GM12878 (cell line): ENCODE measurements around the gene OTOGL. TPM values are rescaled to one million over a fixed set of nuclear protein-coding genes. Genes with fewer than 3 reads are reported as not detected.

Source experiments
- ATAC-seq: fragments of 200-7000 bp; cut with Tn5 transposase; 3 replicates; pipeline ENCODE4 v1.9.1; 2020; ENCODE audit warnings: mild to moderate bottlenecking, moderate library complexity
- BruUV-seq: library from RNA; stranded (reverse); fragments of 400-500 nt; replicated peaks from 2 replicates; lab custom pipeline; 2021; lab: Mats Ljungman, UMichigan
- CTCF ChIA-PET: fragments of 300-600 bp; sonication (Branson Sonifier 250); formaldehyde crosslinking; extraction: SDS; loops from one replicate; lab custom pipeline; 2021; ENCODE audit warnings: inconsistent platforms; lab: Yijun Ruan, JAX
- POLR2A ChIA-PET: fragments of 350-600 bp; formaldehyde crosslinking; extraction: SDS; loops from one replicate; lab custom pipeline; 2021; ENCODE audit warnings: inconsistent platforms; lab: Charles Lee
- RAD21 ChIA-PET: fragments of 300-600 bp; sonication (Branson Sonifier 250); formaldehyde crosslinking; loops from one replicate; lab custom pipeline; 2023; ENCODE audit warnings: antibody characterized with exemption; ENCODE audit not compliant: unreplicated experiment; lab: Charles Lee
- SMC1A ChIA-PET: fragments of 300-600 bp; sonication (Branson Sonifier 250); formaldehyde crosslinking; loops from one replicate; lab custom pipeline; 2023; ENCODE audit not compliant: unreplicated experiment, uncharacterized antibody; lab: Charles Lee
- DNase-seq: peaks from one replicate; pipeline ENCODE4 v3.0.0-alpha.2; 2011; ENCODE audit warnings: low read depth, low spot score
- FAIRE-seq: peaks from 3 replicates; lab custom pipeline; 2011; peaks lifted over from hg19 to GRCh38; lab: Jason Lieb, UNC
- H2AFZ ChIP-seq: 2 replicates; pipeline ENCODE4 v1.6.0; 2011; ENCODE audit warnings: low read depth, low read length, control low read depth; ENCODE audit not compliant: control insufficient read depth
- H3K27ac ChIP-seq: 2 replicates; pipeline ENCODE4 v1.5.1; 2011; ENCODE audit warnings: control low read depth; ENCODE audit not compliant: control insufficient read depth, insufficient read depth
- H3K27me3 ChIP-seq, 2 experiments: replicated peaks in 1 of 2; 2 replicates each; pipeline versions ENCODE4 v1.6.0 to v1.6.1; 2011; ENCODE audit warnings: low read length in 1 of 2; ENCODE audit not compliant: control insufficient read depth in 2 of 2, insufficient read depth in 2 of 2
- H3K36me3 ChIP-seq, 2 experiments: 2 replicates each; pipeline ENCODE4 v1.5.1; 2011; ENCODE audit warnings: low read length in 1 of 2; ENCODE audit not compliant: control insufficient read depth in 2 of 2, insufficient read depth in 2 of 2
- H3K4me1 ChIP-seq: 2 replicates; pipeline ENCODE4 v1.6.1; 2011; ENCODE audit warnings: mild to moderate bottlenecking, low read length, moderate library complexity, mixed read lengths; ENCODE audit not compliant: control insufficient read depth, insufficient read depth
- H3K4me2 ChIP-seq: 2 replicates; pipeline ENCODE4 v1.6.0; 2011; ENCODE audit warnings: control low read depth; ENCODE audit not compliant: control insufficient read depth, insufficient read depth
- H3K4me3 ChIP-seq: fragments of 200-600 bp; sonication (generic); 2 replicates; pipeline ENCODE4 v1.5.1; 2016
- H3K79me2 ChIP-seq: 2 replicates; pipeline ENCODE4 v1.6.0; 2011; ENCODE audit warnings: low read length; ENCODE audit not compliant: control insufficient read depth, insufficient read depth
- H3K9ac ChIP-seq: 2 replicates; pipeline ENCODE4 v1.8.0; 2011; ENCODE audit warnings: low read length, control low read depth, mixed read lengths; ENCODE audit not compliant: control insufficient read depth, insufficient read depth
- H3K9me3 ChIP-seq: replicated peaks from 3 replicates; pipeline ENCODE4 v1.5.1; 2011; ENCODE audit warnings: mild to moderate bottlenecking, low read length; ENCODE audit not compliant: control insufficient read depth, insufficient read depth
- H4K20me1 ChIP-seq: 2 replicates; pipeline ENCODE4 v1.6.0; 2011; ENCODE audit not compliant: control insufficient read depth, insufficient read depth
- ATF7 ChIP-seq: fragments of 450-650 bp; IDR thresholded peaks from 2 replicates; pipeline ENCODE4 v1.6.1; 2016; ENCODE audit warnings: low read depth, mild to moderate bottlenecking
- CHD1 ChIP-seq: IDR thresholded peaks from 2 replicates; pipeline ENCODE4 v1.6.1; 2012; ENCODE audit warnings: low read depth, low read length, improper control_type of control experiment
- E2F8 ChIP-seq: fragments of 450-650 bp; IDR thresholded peaks from 2 replicates; pipeline ENCODE4 v1.6.1; 2018; ENCODE audit warnings: mild to moderate bottlenecking, low read depth, moderate library complexity; ENCODE audit not compliant: partially characterized antibody
- EP300 ChIP-seq, 2 experiments: fragments of 150-350 bp in 1 of 2; IDR thresholded peaks; 2 replicates each; pipeline ENCODE4 v1.6.1; 2011 to 2012; ENCODE audit warnings: low read depth in 2 of 2, low read length in 2 of 2, borderline replicate concordance in 1 of 2, improper control_type of control experiment in 1 of 2, inconsistent platforms in 1 of 2; ENCODE audit not compliant: control insufficient read depth in 1 of 2
- FOS ChIP-seq: IDR thresholded peaks from 3 replicates; pipeline ENCODE4 v1.6.1; 2011; ENCODE audit warnings: borderline replicate concordance; ENCODE audit not compliant: insufficient read length; ENCODE audit errors: extremely low read depth
- FOXK2 ChIP-seq: fragments of 450-650 bp; IDR thresholded peaks from 2 replicates; pipeline ENCODE4 v1.6.1; 2017; ENCODE audit warnings: mild to moderate bottlenecking, moderate library complexity
- POLR2A ChIP-seq: IDR thresholded peaks from 2 replicates; pipeline ENCODE4 v1.6.1; 2011; ENCODE audit warnings: low read depth, mild to moderate bottlenecking, low read length
- POLR2AphosphoS2 ChIP-seq: IDR thresholded peaks from 2 replicates; pipeline ENCODE4 v1.6.1; 2011; ENCODE audit warnings: low read depth, mild to moderate bottlenecking, low read length, improper control_type of control experiment, moderate library complexity
- RB1 ChIP-seq: fragments of 450-650 bp; formaldehyde crosslinking; IDR thresholded peaks from 2 replicates; pipeline ENCODE4 v1.6.1; 2017; ENCODE audit warnings: mild to moderate bottlenecking, borderline replicate concordance
- SMARCA5 ChIP-seq: fragments of 450-650 bp; IDR thresholded peaks from 2 replicates; pipeline ENCODE4 v1.6.1; 2017; ENCODE audit warnings: mild to moderate bottlenecking
- ZNF24 ChIP-seq: fragments of 450-650 bp; IDR thresholded peaks from 2 replicates; pipeline ENCODE4 v1.6.1; 2017; ENCODE audit warnings: antibody characterized with exemption, mild to moderate bottlenecking
- ZNF274 ChIP-seq: IDR thresholded peaks from one replicate; pipeline ENCODE4 v1.8.0; 2011; ENCODE audit not compliant: insufficient read length, insufficient read depth
- ZNF384 ChIP-seq: IDR thresholded peaks from 2 replicates; pipeline ENCODE4 v1.6.1; 2012; ENCODE audit warnings: low read depth, mild to moderate bottlenecking, low read length, improper control_type of control experiment, borderline replicate concordance
- WGBS: methylation state at CpG from one replicate; pipeline ENCODE4 v1.1.6; 2016; ENCODE audit warnings: low lambda C conversion rate; ENCODE audit not compliant: insufficient replicate concordance, insufficient coverage; ENCODE audit errors: missing lambda C conversion rate; 5-methylcytosine and 5-hydroxymethylcytosine counted together
- in situ Hi-C: fragments of 300-500 bp; cut with MboI; formaldehyde crosslinking; loops from 9 replicates; pipeline ENCODE4 v1.14.3; 2018; ENCODE audit warnings: mixed read lengths
- intact Hi-C: fragments of 100-400 bp; cut with micrococcal nuclease; formaldehyde crosslinking; loops from one replicate; pipeline ENCODE4 v1.14.2; 2022; ENCODE audit not compliant: unreplicated experiment
- polyA plus RNA-seq, 11 experiments: library from polyadenylated mRNA; depleted of rRNA in 4 of 11; unstranded in 6 of 11; stranded (reverse) in 5 of 11; fragments of >200 nt; fragmentation: Nextera tagmentation in 4 of 11; fragmentation: Illumina TruSeq in 1 of 11; extraction: Ambion mirVana in 4 of 11; extraction: Trizol in 1 of 11; gene quantifications; 1 replicate in 1 of 11; 2 replicates in 10 of 11; pipeline versions ENCODE4 v1.2.1 to v1.2.3, GENCODE V29; 2011 to 2016; ENCODE audit warnings: inconsistent platforms in 2 of 11, missing spikeins in 2 of 11, low read depth in 1 of 11
- total RNA-seq, 4 experiments: library from RNA; depleted of rRNA in 3 of 4; stranded (reverse); fragments of >200 nt in 3 of 4; fragmentation: Illumina TruSeq in 1 of 4; extraction: Trizol in 1 of 4; gene quantifications; 2 replicates each; pipeline versions ENCODE4 v1.2.1 to v1.2.3, GENCODE V29; 2013 to 2021
- TF ChIP-seq, protein P1 (sequence below): IDR thresholded peaks from 2 replicates; pipeline ENCODE4 v1.6.1; 2012; ENCODE audit warnings: low read depth, low read length, improper control_type of control experiment

Gene OTOGL
- total and polyA plus RNA-seq, 10 of the 15 experiments (the other 5 are each of a cell fraction or from before 2014, with no cell fraction given), result 0.04 to 3.7 (median 0.27) TPM

- no peak overlapping the region for H3K27ac ChIP-seq
- 0% methylated on average over 3 of the region's 3 CpGs for WGBS
- H3K4me3 ChIP-seq, result no peak overlapping the region
- TF ChIP-seq FOS (no peak), E2F8 (no peak), EP300 (IDR thresholded peaks at IDR 0.05; ENCODE audit: borderline replicate concordance in 1 of 2, control insufficient read depth in 1 of 2, low read depth in 2 of 2, low read length in 2 of 2) (no peak), FOXK2 (no peak), SMARCA5 (no peak), CHD1 (no peak), ATF7 (no peak), POLR2AphosphoS2 (no peak), ZNF24 (no peak), ZNF384 (no peak), RB1 (no peak), ZNF274 (no peak), POLR2A (no peak)
- TF ChIP-seq, protein P1, sequence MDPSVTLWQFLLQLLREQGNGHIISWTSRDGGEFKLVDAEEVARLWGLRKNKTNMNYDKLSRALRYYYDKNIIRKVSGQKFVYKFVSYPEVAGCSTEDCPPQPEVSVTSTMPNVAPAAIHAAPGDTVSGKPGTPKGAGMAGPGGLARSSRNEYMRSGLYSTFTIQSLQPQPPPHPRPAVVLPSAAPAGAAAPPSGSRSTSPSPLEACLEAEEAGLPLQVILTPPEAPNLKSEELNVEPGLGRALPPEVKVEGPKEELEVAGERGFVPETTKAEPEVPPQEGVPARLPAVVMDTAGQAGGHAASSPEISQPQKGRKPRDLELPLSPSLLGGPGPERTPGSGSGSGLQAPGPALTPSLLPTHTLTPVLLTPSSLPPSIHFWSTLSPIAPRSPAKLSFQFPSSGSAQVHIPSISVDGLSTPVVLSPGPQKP, result no peak
- DNase-seq (no peak), ATAC-seq (no peak), FAIRE-seq (no peak)
- BruUV-seq, result no TSS peak
- H3K9ac ChIP-seq, result no peak overlapping the region
- H3K4me2 ChIP-seq, result no peak overlapping the region
- H4K20me1 ChIP-seq, result no peaks in the 10 kb centered on the region
- H3K4me1 ChIP-seq, result no peaks in the 10 kb centered on the region
- ChIA-PET POLR2A (no interaction called here), RAD21 (no interaction called here), CTCF (interaction anchor here (1.3 kb wide), 1 partner anchor 177 kb away, joined by 3 read pairs; no protein-coding TSS in a partner anchor), SMC1A (no interaction called here)
- no peak overlapping the region for H2AFZ ChIP-seq
- no peaks in the 10 kb centered on the region for H3K9me3 ChIP-seq
- no peaks in the 10 kb centered on the region for H3K79me2 ChIP-seq
- H3K36me3 ChIP-seq, result no peaks in the 10 kb centered on the region
- no peaks in the 10 kb centered on the region for H3K27me3 ChIP-seq
- intact Hi-C loops (no loop called here), in situ Hi-C loops (no loop called here)
These were observed 264.7 kb downstream of the OTOGL start for GRCh38 chr12:80364056-80364455.
